Neuronal stem cell (in vitro differentiated cells): ENCODE results near the gene MSH3.

ENCODE experiments used
- DNase-seq: peaks from one replicate; pipeline ENCODE4 v3.0.0-alpha.2; 2013; ENCODE audit warnings: low spot score
- H2AFZ ChIP-seq: one replicate; pipeline ENCODE4 v1.6.1; 2013; ENCODE audit warnings: mild to moderate bottlenecking, low read length, inconsistent platforms
- H2AK5ac ChIP-seq: 2 replicates; pipeline ENCODE4 v1.6.1; 2013; ENCODE audit warnings: low read depth, mild to moderate bottlenecking, inconsistent platforms, low read length, moderate library complexity, mixed read lengths
- H2BK120ac ChIP-seq: 2 replicates; pipeline ENCODE4 v1.6.1; 2013; ENCODE audit warnings: low read depth, mild to moderate bottlenecking, inconsistent platforms, low read length, moderate library complexity, mixed read lengths
- H2BK12ac ChIP-seq: one replicate; pipeline ENCODE4 v1.6.1; 2013; ENCODE audit warnings: low read length, inconsistent platforms
- H2BK15ac ChIP-seq: 2 replicates; pipeline ENCODE4 v1.6.1; 2013; ENCODE audit warnings: mild to moderate bottlenecking, low read length, inconsistent platforms, mixed read lengths
- H2BK5ac ChIP-seq: one replicate; pipeline ENCODE4 v1.6.1; 2013; ENCODE audit warnings: inconsistent platforms, mild to moderate bottlenecking, low read length, moderate library complexity
- H3K14ac ChIP-seq: one replicate; pipeline ENCODE4 v1.6.1; 2013; ENCODE audit warnings: low read length, inconsistent platforms
- H3K18ac ChIP-seq: 2 replicates; pipeline ENCODE4 v1.6.1; 2013; ENCODE audit warnings: low read length, inconsistent platforms
- H3K23ac ChIP-seq: 2 replicates; pipeline ENCODE4 v1.6.1; 2013; ENCODE audit warnings: low read depth, mild to moderate bottlenecking, mixed read lengths, low read length, inconsistent platforms; ENCODE audit not compliant: poor library complexity
- H3K27ac ChIP-seq: replicated peaks from 3 replicates; pipeline ENCODE4 v1.5.1; 2013; ENCODE audit warnings: low read length, inconsistent platforms
- H3K27me3 ChIP-seq, 3 experiments: 2 replicates each; pipeline ENCODE4 v1.6.1; 2013; ENCODE audit warnings: low read length in 3 of 3, mild to moderate bottlenecking in 2 of 3, inconsistent platforms in 1 of 3, low read depth in 1 of 3, mixed read lengths in 1 of 3, moderate library complexity in 1 of 3; ENCODE audit not compliant: control insufficient read depth in 3 of 3, insufficient read depth in 3 of 3
- H3K36me3 ChIP-seq, 2 donors: replicated peaks in 1 of 2; 2 replicates each; pipeline ENCODE4 v1.6.1; 2013; ENCODE audit warnings: low read length in 2 of 2; ENCODE audit not compliant: control insufficient read depth in 2 of 2, insufficient read depth in 2 of 2
- H3K4ac ChIP-seq: 2 replicates; pipeline ENCODE4 v1.6.1; 2013; ENCODE audit warnings: inconsistent platforms, mild to moderate bottlenecking, low read length, moderate library complexity
- H3K4me1 ChIP-seq, 2 donors: 1 replicate in 1 of 2; 2 replicates in 1 of 2; pipeline ENCODE4 v1.6.1; 2013; ENCODE audit warnings: low read length in 2 of 2, low read depth in 1 of 2; ENCODE audit not compliant: control insufficient read depth in 2 of 2, insufficient read depth in 1 of 2
- H3K4me2 ChIP-seq: one replicate; pipeline ENCODE4 v1.6.1; 2013; ENCODE audit warnings: mild to moderate bottlenecking, low read length, inconsistent platforms; ENCODE audit not compliant: insufficient read depth, poor library complexity, severe bottlenecking
- H3K4me3 ChIP-seq, 2 donors: 2 replicates each; pipeline ENCODE4 v1.5.1; 2013; ENCODE audit warnings: low read length in 2 of 2, mild to moderate bottlenecking in 2 of 2, inconsistent platforms in 1 of 2, moderate library complexity in 1 of 2
- H3K79me1 ChIP-seq: one replicate; pipeline ENCODE4 v1.6.1; 2013; ENCODE audit warnings: low read depth, mild to moderate bottlenecking, inconsistent platforms, low read length, moderate library complexity
- H3K9ac ChIP-seq: one replicate; pipeline ENCODE4 v1.6.1; 2013; ENCODE audit warnings: mild to moderate bottlenecking, low read depth, low read length, inconsistent platforms; ENCODE audit not compliant: poor library complexity
- H3K9me3 ChIP-seq, 2 donors: replicated peaks in 1 of 2; 2 replicates each; pipeline versions ENCODE3 to v1.6.1; 2013; ENCODE audit warnings: low read length in 2 of 2, mild to moderate bottlenecking in 2 of 2, inconsistent platforms in 1 of 2, low read depth in 1 of 2, mixed read lengths in 1 of 2, moderate library complexity in 1 of 2; ENCODE audit not compliant: control insufficient read depth in 2 of 2, insufficient read depth in 1 of 2
- H4K8ac ChIP-seq: one replicate; pipeline ENCODE4 v1.6.1; 2013; ENCODE audit warnings: low read depth, mild to moderate bottlenecking, inconsistent platforms, low read length, moderate library complexity
- H4K91ac ChIP-seq: one replicate; pipeline ENCODE4 v1.6.1; 2013; ENCODE audit warnings: low read length, low read depth, mild to moderate bottlenecking, inconsistent platforms; ENCODE audit not compliant: poor library complexity
- WGBS, 2 donors: extraction: QIAGEN DNeasy Blood & Tissue Kit; methylation state at CpG; one replicate each; pipeline ENCODE4 v1.1.7; 2013; ENCODE audit warnings: missing lambda C conversion rate in 2 of 2, mixed read lengths in 1 of 2; ENCODE audit not compliant: insufficient read length in 2 of 2, insufficient replicate concordance in 1 of 2; ENCODE audit errors: extremely low coverage in 2 of 2; 5-methylcytosine and 5-hydroxymethylcytosine counted together

The MSH3 gene

DNA sequence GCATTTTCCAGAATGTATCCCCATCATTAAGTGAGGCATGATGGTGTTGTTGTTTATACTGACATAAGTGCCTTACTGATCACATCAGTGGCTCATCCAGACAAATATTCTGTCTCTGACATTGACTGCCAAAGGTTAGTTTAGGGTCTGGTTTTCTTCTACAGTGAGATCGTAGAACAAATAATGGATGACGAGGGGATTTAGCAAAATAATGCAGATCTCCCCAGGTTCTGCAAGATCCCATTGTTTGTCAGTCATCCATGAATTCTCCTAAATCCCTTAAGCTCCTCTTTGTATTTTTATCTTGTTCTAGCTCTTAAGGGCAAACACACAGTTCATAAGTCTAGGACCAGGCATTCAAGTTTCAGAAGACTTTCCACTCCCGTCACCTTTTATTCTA lies 93.5 kb downstream of the MSH3 start:
- Histone ChIP-seq H2AFZ (no peak overlapping the region), H2BK15ac (no peak overlapping the region), H3K27me3 (no peaks in the 10 kb centered on the region), H3K4me1 (peaks cover 2 to 4% of the 10 kb centered on the region in 2 donors), H2BK5ac (no peak overlapping the region), H2BK120ac (no peak overlapping the region), H3K18ac (no peak overlapping the region), H2AK5ac (no peak overlapping the region), H3K4me2 (no peak overlapping the region), H3K23ac (no peak overlapping the region), H3K79me1 (peaks cover 2% of the 10 kb centered on the region), H4K8ac (no peak overlapping the region), H3K4me3 (no peak overlapping the region), H2BK12ac (no peak overlapping the region), H3K14ac (no peak overlapping the region), H4K91ac (no peak overlapping the region), H3K9ac (no peak overlapping the region), H3K4ac (no peak overlapping the region), H3K27ac (no peak overlapping the region), H3K9me3 (peaks cover 3 to 20% of the 10 kb centered on the region in 2 donors), H3K36me3 (peaks cover 2 to 58% of the 10 kb centered on the region in 2 donors)
- WGBS, 2 donors = no CpG with 5 or more reads among the region's 3 CpGs
- DNase-seq = peak; percentile 56

DNA sequence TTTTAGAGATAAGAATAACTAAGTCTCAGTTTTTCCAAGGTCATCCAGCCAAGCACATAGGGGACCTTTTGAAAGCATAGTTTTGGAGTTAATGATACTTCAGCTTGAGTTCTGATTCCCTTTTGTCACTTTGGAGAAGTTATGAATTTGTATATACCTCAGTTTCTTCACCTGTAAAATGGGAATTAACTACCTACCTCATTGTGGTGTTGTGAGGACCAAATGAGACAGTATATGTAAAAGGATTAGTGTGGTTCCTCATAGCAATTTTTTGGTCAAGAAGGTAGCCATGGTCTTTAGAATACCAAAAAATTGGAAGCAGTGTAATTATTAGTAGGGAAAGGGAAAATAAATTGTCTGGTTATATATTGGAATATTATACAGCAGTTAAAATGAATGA lies 98.0 kb downstream of the MSH3 start:
- no peak for DNase-seq
- no peak overlapping the region for H2BK120ac ChIP-seq
- H3K9me3 ChIP-seq = peaks cover 0 to 4% of the 10 kb centered on the region in 2 donors
- H3K79me1 ChIP-seq = no peaks in the 10 kb centered on the region
- H3K36me3 ChIP-seq = peaks cover 0 to 17% of the 10 kb centered on the region in 2 donors
- no peak overlapping the region for H4K8ac ChIP-seq
- H3K4ac ChIP-seq = no peak overlapping the region
- no peak overlapping the region for H2AK5ac ChIP-seq
- H3K4me2 ChIP-seq = no peak overlapping the region
- no peak overlapping the region for H2AFZ ChIP-seq
- no peak overlapping the region for H3K4me3 ChIP-seq
- H2BK15ac ChIP-seq = no peak overlapping the region
- H2BK5ac ChIP-seq = no peak overlapping the region
- no peak overlapping the region for H3K9ac ChIP-seq
- no peak overlapping the region for H4K91ac ChIP-seq
- no peaks in the 10 kb centered on the region for H3K27me3 ChIP-seq
- no peak overlapping the region for H3K23ac ChIP-seq
- H3K14ac ChIP-seq = no peak overlapping the region
- H3K4me1 ChIP-seq = peaks cover 15 to 21% of the 10 kb centered on the region in 2 donors
- H2BK12ac ChIP-seq = no peak overlapping the region
- no peak overlapping the region for H3K18ac ChIP-seq
- H3K27ac ChIP-seq = no peak overlapping the region

DNA sequence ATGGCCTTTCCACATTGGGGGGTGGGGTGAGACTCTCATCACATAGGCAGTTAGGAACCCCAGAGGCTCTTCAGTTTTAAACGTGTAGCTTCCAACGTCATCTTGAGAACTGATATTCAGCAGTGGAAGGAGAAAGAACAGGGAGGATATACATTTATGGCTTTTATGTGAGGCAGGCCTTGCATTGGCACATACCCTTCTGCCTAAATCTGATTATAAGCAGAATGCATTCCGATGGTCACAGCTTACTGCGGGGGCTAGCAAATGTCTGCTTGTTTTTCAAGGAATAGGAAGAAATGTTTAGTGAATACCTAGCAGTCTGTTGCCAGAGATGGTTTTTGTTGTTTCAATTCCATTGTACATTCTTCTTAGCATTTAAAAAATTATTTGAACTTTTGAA lies 99.3 kb downstream of the MSH3 start:
- Histone ChIP-seq H2AK5ac (no peak overlapping the region), H3K14ac (no peak overlapping the region), H2BK12ac (no peak overlapping the region), H3K4me1 (peaks cover 12 to 19% of the 10 kb centered on the region in 2 donors), H3K4me2 (no peak overlapping the region), H3K79me1 (no peaks in the 10 kb centered on the region), H2BK5ac (no peak overlapping the region), H3K36me3 (peaks cover 0 to 13% of the 10 kb centered on the region in 2 donors), H4K91ac (no peak overlapping the region), H2BK15ac (no peak overlapping the region), H3K9ac (no peak overlapping the region), H4K8ac (no peak overlapping the region), H3K18ac (no peak overlapping the region), H2BK120ac (no peak overlapping the region), H2AFZ (no peak overlapping the region), H3K27me3 (no peaks in the 10 kb centered on the region), H3K4me3 (no peak overlapping the region), H3K4ac (no peak overlapping the region), H3K27ac (no peak overlapping the region), H3K9me3 (peaks cover 0 to 4% of the 10 kb centered on the region in 2 donors), H3K23ac (no peak overlapping the region)
- no peak for DNase-seq
- WGBS, 2 donors = no CpG with 5 or more reads among the region's 4 CpGs

DNA sequence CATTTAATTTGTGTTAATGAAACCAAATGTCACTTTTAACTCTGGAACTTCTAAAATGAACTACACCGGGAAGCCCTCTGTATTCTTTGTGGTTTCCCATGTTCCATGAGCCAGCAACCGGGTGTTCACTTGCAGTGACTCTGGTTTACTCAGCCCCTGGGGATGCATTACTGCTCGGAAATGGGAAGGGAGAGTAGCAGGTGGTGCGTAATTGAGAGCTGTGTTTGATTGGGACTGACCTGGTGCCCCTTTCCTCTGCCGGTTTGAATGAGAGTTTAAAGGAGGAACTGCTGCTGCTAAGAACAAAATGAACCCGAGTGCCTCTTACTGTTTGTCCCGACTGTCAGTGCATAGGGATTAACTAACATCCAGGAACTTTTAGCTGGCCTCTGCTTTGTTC lies 100.4 kb downstream of the MSH3 start:
- Histone ChIP-seq H4K8ac (no peak overlapping the region), H3K27me3 (no peaks in the 10 kb centered on the region), H2AFZ (peak overlapping the region; percentile 1), H4K91ac (no peak overlapping the region), H3K18ac (no peak overlapping the region), H2BK120ac (no peak overlapping the region), H3K4me3 (no peak overlapping the region), H2BK12ac (no peak overlapping the region), H3K4me2 (no peak overlapping the region), H3K4me1 (peaks cover 15 to 19% of the 10 kb centered on the region in 2 donors), H3K36me3 (peaks cover 0 to 5% of the 10 kb centered on the region in 2 donors), H3K9ac (no peak overlapping the region), H3K9me3 (peaks cover 0 to 4% of the 10 kb centered on the region in 2 donors), H3K14ac (no peak overlapping the region), H2BK15ac (no peak overlapping the region), H3K23ac (no peak overlapping the region), H2AK5ac (no peak overlapping the region), H3K79me1 (no peaks in the 10 kb centered on the region), H3K4ac (no peak overlapping the region), H2BK5ac (no peak overlapping the region), H3K27ac (no peak overlapping the region)
- WGBS, 2 donors = no CpG with 5 or more reads among the region's 7 CpGs
- DNase-seq = peak; percentile 71
